WERI-Rb-1 (cell line): ENCODE results near the gene G6PC3.
"Not testable (repeated sequence)": the region's sequence is repeated elsewhere in the genome, so short reads cannot be mapped to it uniquely, and the experiment has no call there.

Source experiments
- DNase-seq: peaks from one replicate; pipeline ENCODE4 v3.0.0-alpha.2; 2020
- H3K27ac ChIP-seq: fragments of 250-450 bp; sonication (Bioruptor Pico); 2 replicates; pipeline ENCODE4 v1.5.1; 2020; ENCODE audit warnings: mild to moderate bottlenecking, moderate library complexity
- H3K27me3 ChIP-seq: fragments of 250-450 bp; sonication (Bioruptor Pico); 2 replicates; pipeline ENCODE4 v1.5.1; 2021; ENCODE audit warnings: mild to moderate bottlenecking, low read depth, moderate library complexity; ENCODE audit not compliant: insufficient read depth, severe bottlenecking
- H3K36me3 ChIP-seq: fragments of 250-450 bp; sonication (Bioruptor Pico); 2 replicates; pipeline ENCODE4 v1.5.1; 2020; ENCODE audit warnings: mild to moderate bottlenecking, moderate library complexity
- H3K4me3 ChIP-seq: 2 replicates; pipeline ENCODE4 v1.5.1; 2011; ENCODE audit warnings: low read depth, mild to moderate bottlenecking, control low read depth, low read length
- H3K9me3 ChIP-seq: fragments of 250-450 bp; sonication (Bioruptor Pico); 2 replicates; pipeline ENCODE4 v1.5.1; 2021; ENCODE audit warnings: mild to moderate bottlenecking, moderate library complexity; ENCODE audit not compliant: severe bottlenecking
- TF ChIP-seq, protein P1 (sequence below): IDR thresholded peaks from 2 replicates; pipeline ENCODE4 v1.5.1; 2011; ENCODE audit warnings: low read depth, mild to moderate bottlenecking, control low read depth, inconsistent platforms, low read length

Gene G6PC3

DNA sequence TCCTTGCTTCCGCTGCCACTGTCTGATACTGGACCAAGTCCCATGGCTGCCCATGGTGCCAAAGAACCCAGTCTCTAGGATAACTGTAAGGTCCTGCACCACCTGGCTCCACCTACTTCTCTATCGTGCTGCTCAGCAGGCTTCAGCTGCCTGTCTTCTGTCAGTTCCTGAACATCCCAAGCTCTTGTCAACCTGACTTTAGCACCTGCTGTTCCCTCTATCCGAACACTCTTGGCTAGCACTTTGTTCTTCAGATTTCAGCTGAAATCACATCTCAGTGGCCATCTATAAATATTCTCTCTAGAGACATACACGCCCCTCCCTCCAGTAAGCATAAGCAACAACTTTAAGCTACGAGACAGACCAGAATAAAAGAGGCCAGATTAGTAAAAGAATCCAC is 40.8 kb upstream of the G6PC3 start:
- TF ChIP-seq, protein P1, sequence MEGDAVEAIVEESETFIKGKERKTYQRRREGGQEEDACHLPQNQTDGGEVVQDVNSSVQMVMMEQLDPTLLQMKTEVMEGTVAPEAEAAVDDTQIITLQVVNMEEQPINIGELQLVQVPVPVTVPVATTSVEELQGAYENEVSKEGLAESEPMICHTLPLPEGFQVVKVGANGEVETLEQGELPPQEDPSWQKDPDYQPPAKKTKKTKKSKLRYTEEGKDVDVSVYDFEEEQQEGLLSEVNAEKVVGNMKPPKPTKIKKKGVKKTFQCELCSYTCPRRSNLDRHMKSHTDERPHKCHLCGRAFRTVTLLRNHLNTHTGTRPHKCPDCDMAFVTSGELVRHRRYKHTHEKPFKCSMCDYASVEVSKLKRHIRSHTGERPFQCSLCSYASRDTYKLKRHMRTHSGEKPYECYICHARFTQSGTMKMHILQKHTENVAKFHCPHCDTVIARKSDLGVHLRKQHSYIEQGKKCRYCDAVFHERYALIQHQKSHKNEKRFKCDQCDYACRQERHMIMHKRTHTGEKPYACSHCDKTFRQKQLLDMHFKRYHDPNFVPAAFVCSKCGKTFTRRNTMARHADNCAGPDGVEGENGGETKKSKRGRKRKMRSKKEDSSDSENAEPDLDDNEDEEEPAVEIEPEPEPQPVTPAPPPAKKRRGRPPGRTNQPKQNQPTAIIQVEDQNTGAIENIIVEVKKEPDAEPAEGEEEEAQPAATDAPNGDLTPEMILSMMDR, result no peak
- Histone ChIP-seq H3K27ac (peak overlapping the region; percentile 1; the same call in 1 of the 2 replicates), H3K36me3 (peaks cover 42% of the 10 kb centered on the region)

GRCh38 chr17:44030482-44030881 is 40.1 kb upstream of the G6PC3 start:
- Histone ChIP-seq H3K27me3 (no peaks in the 10 kb centered on the region), H3K36me3 (peaks cover 42% of the 10 kb centered on the region), H3K27ac (peak overlapping the region; percentile 1; the same call in 1 of the 2 replicates), H3K9me3 (no peaks in the 10 kb centered on the region), H3K4me3 (no peak overlapping the region)
- DNase-seq, result no peak
- TF ChIP-seq, protein P1, result no peak

More for the DNA sequence above, 40.8 kb upstream of the G6PC3 start:
- no peak for DNase-seq
- H3K27me3 ChIP-seq, result no peaks in the 10 kb centered on the region
- no peak overlapping the region for H3K4me3 ChIP-seq
- H3K9me3 ChIP-seq, result no peaks in the 10 kb centered on the region

DNA sequence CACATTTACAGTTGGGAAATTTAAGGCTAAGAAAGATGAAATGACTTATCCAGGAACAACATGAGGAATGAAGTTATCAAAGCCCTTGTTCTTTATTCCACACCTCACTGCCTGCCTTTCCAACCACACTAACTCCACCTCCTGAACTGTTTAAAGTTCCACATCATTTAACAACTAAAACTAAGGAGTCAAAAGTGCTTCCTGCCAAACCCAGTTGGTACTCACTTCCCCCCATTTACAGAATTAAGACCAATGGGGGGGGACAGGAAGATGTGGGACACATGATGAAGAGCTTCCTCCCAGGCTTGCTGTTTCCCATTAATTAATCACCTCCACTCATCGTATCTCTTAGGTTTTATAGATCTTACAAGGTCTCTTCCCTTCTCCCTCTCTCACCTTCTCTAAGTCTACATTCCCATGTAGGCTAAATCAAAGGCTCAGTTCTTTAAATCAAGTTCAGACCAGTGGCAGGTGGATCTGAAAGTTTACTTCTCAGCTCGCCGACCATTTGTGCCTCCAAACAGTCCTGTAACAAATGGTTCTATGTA is 36.6 kb upstream of the G6PC3 start:
- H3K4me3 ChIP-seq, result no peak overlapping the region
- TF ChIP-seq, protein P1, result no peak
- peaks cover 65% of the 10 kb centered on the region for H3K36me3 ChIP-seq
- no peak overlapping the region for H3K27ac ChIP-seq
- H3K27me3 ChIP-seq, result no peaks in the 10 kb centered on the region
- no peak for DNase-seq
- H3K9me3 ChIP-seq, result no peaks in the 10 kb centered on the region

GRCh38 chr17:44034688-44035087 is 35.8 kb upstream of the G6PC3 start:
- not testable (repeated sequence) for H3K4me3 ChIP-seq
- peaks cover 71% of the 10 kb centered on the region for H3K36me3 ChIP-seq

GRCh38 chr17:44037471-44037870 is 33.1 kb upstream of the G6PC3 start:
- TF ChIP-seq, protein P1, result no peak
- no peak for DNase-seq
- Histone ChIP-seq H3K9me3 (no peaks in the 10 kb centered on the region), H3K27me3 (no peaks in the 10 kb centered on the region), H3K4me3 (no peak overlapping the region), H3K36me3 (peaks cover 64% of the 10 kb centered on the region), H3K27ac (no peak overlapping the region; the same call in 1 of the 2 replicates)

More at GRCh38 chr17:44034688-44035087, 35.8 kb upstream of the G6PC3 start:
- not testable (repeated sequence) for H3K27me3 ChIP-seq, H3K27ac ChIP-seq, H3K9me3 ChIP-seq, DNase-seq

GRCh38 chr17:44038604-44039011 is 31.9 kb upstream of the G6PC3 start:
- Histone ChIP-seq H3K9me3 (no peaks in the 10 kb centered on the region), H3K27ac (peak overlapping the region; percentile 15)

More at GRCh38 chr17:44038604-44039011, 31.9 kb upstream of the G6PC3 start:
- H3K36me3 ChIP-seq, result peaks cover 62% of the 10 kb centered on the region
- TF ChIP-seq, protein P1, result no peak
- H3K27me3 ChIP-seq, result no peaks in the 10 kb centered on the region
- H3K4me3 ChIP-seq, result no peak overlapping the region
- DNase-seq, result peak; percentile 73
